ENCODE measurements around the gene LRP1-AS. TPM values are rescaled to one million over a fixed set of nuclear protein-coding genes. Genes with fewer than 3 reads are reported as not detected.

LRP1-AS gene
- total RNA-seq, 1 experiment from 2014 or later = not detected

DNA sequence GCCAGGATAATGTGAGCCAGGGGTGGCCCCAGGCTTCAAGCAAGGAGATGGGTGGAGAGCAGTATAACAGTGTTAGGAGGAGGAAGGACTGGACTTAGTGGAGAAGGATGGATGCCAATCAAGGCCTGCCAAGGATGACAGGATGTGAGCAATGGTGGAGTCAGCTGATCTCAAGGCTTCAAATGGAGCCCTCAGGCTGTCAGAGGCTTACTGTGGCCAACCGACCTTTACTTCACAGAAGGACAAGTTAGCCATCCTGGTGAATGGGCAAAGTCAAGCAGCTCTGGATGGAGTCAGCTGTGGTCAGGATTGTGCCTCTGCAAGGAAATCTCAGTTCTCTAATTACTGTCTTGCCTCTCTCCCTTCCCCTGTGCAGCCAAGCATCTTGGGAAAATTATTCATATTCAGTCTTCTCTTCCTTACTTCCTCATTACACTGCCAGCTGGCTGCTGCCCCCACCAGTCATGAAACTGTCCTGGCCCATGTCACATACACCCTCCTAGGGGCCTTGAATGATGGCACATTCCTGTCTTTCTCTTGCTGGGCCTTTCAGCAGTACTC, 28.6 kb downstream of the LRP1-AS start:
- Histone ChIP-seq H3K4me1 (ENCODE audit: control insufficient read depth in 1 of 2, insufficient read depth in 2 of 2, low read length in 2 of 2) (peaks cover 0 to 11% of the 10 kb centered on the region in 2 experiments; a peak in 2 of 4 replicates), H4K20me1 (ENCODE audit: insufficient read depth) (no peaks in the 10 kb centered on the region), H3K4me3 (replicated peaks in 1 of 2; ENCODE audit: low read depth in 1 of 2, low read length in 2 of 2) (no peak overlapping the region), H3K27me3 (ENCODE audit: insufficient read depth, low read length) (no peaks in the 10 kb centered on the region), H3K36me3 (ENCODE audit: control insufficient read depth in 1 of 2, insufficient read depth in 2 of 2, low read length in 2 of 2) (no peaks in the 10 kb centered on the region), H3K9ac (ENCODE audit: low read length) (no peak overlapping the region), H3K9me2 (ENCODE audit: insufficient read depth) (no peaks in the 10 kb centered on the region), H3K79me2 (ENCODE audit: insufficient read depth, low read length) (no peaks in the 10 kb centered on the region), H3K4me2 (ENCODE audit: low read length) (peak overlapping the region; percentile 30), H3K9me3 (ENCODE audit: control insufficient read depth in 1 of 2, insufficient read depth in 1 of 2, low read depth in 1 of 2, low read length in 2 of 2) (peaks cover 4 to 5% of the 10 kb centered on the region in 2 experiments; a peak in 1 of 4 replicates), H2AFZ (ENCODE audit: low read depth, low read length, poor library complexity, severe bottlenecking) (no peak overlapping the region), H3K27ac (ENCODE audit: low read depth, low read length) (no peak overlapping the region)
- no TSS peak for BruUV-seq (replicated peaks)
- TF ChIP-seq SP1 (IDR thresholded peaks at IDR 0.05; ENCODE audit: low read depth) = no peak
- TF ChIP-seq ZFX (IDR thresholded peaks at IDR 0.05) = no peak; the same call in 1 of the 2 replicates
- no peak for TF ChIP-seq EZH2phosphoT487 (IDR thresholded peaks at IDR 0.05; ENCODE audit: borderline replicate concordance)
- no peak for TF ChIP-seq ELF1 (IDR thresholded peaks at IDR 0.05; ENCODE audit: borderline replicate concordance, low read depth)
- no peak for TF ChIP-seq POLR2AphosphoS5 (IDR thresholded peaks at IDR 0.05; ENCODE audit: low read depth, low read length)
- TF ChIP-seq, protein P1, sequence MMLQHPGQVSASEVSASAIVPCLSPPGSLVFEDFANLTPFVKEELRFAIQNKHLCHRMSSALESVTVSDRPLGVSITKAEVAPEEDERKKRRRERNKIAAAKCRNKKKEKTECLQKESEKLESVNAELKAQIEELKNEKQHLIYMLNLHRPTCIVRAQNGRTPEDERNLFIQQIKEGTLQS (IDR thresholded peaks at IDR 0.05) = no peak
- TF ChIP-seq CEBPB (IDR thresholded peaks at IDR 0.05; ENCODE audit: low read depth) = no peak
- TF ChIP-seq, protein P2, sequence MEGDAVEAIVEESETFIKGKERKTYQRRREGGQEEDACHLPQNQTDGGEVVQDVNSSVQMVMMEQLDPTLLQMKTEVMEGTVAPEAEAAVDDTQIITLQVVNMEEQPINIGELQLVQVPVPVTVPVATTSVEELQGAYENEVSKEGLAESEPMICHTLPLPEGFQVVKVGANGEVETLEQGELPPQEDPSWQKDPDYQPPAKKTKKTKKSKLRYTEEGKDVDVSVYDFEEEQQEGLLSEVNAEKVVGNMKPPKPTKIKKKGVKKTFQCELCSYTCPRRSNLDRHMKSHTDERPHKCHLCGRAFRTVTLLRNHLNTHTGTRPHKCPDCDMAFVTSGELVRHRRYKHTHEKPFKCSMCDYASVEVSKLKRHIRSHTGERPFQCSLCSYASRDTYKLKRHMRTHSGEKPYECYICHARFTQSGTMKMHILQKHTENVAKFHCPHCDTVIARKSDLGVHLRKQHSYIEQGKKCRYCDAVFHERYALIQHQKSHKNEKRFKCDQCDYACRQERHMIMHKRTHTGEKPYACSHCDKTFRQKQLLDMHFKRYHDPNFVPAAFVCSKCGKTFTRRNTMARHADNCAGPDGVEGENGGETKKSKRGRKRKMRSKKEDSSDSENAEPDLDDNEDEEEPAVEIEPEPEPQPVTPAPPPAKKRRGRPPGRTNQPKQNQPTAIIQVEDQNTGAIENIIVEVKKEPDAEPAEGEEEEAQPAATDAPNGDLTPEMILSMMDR (IDR thresholded peaks at IDR 0.05 in 2 of 3, conservative IDR thresholded peaks at IDR 0.05 in 1 of 3; ENCODE audit: borderline replicate concordance in 1 of 3, insufficient read depth in 1 of 3, low read depth in 2 of 3, low read length in 2 of 3) = no peak
- TF ChIP-seq SRF (IDR thresholded peaks at IDR 0.05; ENCODE audit: low read depth) = no peak
- TF ChIP-seq EZH2 (IDR thresholded peaks at IDR 0.05) = no peak
- TF ChIP-seq YY1 (IDR thresholded peaks at IDR 0.05; ENCODE audit: extremely low read depth, insufficient replicate concordance, low read depth, low read length) = no peak
- no peak for TF ChIP-seq RAD21 (IDR thresholded peaks at IDR 0.05; ENCODE audit: low read depth)
- no peak for TF ChIP-seq TCF7L2 (IDR thresholded peaks at IDR 0.05; ENCODE audit: borderline replicate concordance, extremely low read depth, insufficient read depth, insufficient read length)
- no peak for TF ChIP-seq CBX3 (IDR thresholded peaks at IDR 0.05; ENCODE audit: low read depth)
- TF ChIP-seq, protein P3, sequence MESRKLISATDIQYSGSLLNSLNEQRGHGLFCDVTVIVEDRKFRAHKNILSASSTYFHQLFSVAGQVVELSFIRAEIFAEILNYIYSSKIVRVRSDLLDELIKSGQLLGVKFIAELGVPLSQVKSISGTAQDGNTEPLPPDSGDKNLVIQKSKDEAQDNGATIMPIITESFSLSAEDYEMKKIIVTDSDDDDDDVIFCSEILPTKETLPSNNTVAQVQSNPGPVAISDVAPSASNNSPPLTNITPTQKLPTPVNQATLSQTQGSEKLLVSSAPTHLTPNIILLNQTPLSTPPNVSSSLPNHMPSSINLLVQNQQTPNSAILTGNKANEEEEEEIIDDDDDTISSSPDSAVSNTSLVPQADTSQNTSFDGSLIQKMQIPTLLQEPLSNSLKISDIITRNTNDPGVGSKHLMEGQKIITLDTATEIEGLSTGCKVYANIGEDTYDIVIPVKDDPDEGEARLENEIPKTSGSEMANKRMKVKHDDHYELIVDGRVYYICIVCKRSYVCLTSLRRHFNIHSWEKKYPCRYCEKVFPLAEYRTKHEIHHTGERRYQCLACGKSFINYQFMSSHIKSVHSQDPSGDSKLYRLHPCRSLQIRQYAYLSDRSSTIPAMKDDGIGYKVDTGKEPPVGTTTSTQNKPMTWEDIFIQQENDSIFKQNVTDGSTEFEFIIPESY (IDR thresholded peaks at IDR 0.05; ENCODE audit: extremely low read depth, insufficient replicate concordance, low read length) = no peak
- TF ChIP-seq FOSL1 (IDR thresholded peaks at IDR 0.05; ENCODE audit: low read depth) = no peak
- no peak for TF ChIP-seq EGR1 (IDR thresholded peaks at IDR 0.05; ENCODE audit: low read depth)
- no peak for TF ChIP-seq ZNF274 (IDR thresholded peaks at IDR 0.05; ENCODE audit: low read depth, low read length)
- ChIA-PET RAD21 (ENCODE audit: low non-redundant PET in 1 of 2, low total read pairs in 2 of 2, uncharacterized antibody in 2 of 2, unreplicated experiment in 2 of 2) (no interaction called here), POLR2A (interaction anchor here (1.6 kb wide), 1 partner anchor 9 kb away, joined by 4 read pairs; no protein-coding TSS in a partner anchor), CTCF (no interaction called here)
- intact Hi-C loops (cut with micrococcal nuclease) = no loop called here
- DNase-seq (ENCODE audit: low read depth, low spot score) (no peak), ATAC-seq (peak; percentile 32)

All from HCT116 (cell line).